ENCODE measurements around the gene AQP9.

Gene AQP9

DNA sequence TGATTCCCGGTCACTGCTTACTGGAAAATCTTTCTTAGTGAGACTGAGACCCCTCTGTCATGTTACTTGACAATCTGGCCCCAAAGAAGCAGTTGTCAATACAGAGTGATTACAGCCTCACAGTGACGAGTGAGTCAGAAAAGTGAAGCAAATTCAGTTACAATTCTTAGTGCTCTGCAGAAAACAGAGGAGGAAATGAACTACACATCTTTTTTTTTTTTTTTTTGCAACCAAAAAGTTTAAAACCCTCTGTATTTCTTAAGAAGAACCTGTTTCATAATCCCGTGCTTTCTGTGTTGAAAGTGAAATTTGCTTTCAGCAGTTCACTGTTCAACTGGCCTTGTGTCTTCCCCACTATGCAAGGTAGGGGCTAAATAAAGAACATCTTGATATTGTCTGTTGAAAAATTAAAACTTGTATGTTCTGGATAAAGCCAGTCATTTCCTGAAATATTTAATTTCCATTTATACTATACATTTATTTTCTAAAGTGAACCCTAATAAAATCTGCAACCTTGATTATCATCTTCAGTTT lies 1.9 kb downstream of the AQP9 start:
- no peak overlapping the region for H3K9ac ChIP-seq (ENCODE audit: low read depth, low read length)

DNA sequence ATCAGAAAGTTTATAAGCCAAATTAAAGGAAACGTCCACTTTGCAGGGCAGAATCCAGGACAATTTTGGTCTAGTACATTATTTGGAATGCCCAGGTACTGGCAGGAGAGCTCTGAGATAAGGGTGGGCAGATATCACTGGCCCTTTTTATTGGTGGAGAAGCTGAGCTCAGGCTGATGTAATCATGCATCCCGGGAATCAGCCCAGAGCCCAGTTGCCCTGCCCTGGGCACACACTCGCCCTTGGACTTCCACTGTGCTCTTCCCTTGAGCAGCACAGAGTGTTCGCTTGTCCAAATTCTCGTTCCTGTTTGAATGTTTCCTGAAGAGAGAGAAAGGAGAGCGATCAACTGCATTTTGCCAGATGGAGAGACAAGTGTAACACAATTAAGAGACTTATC lies 3.7 kb downstream of the AQP9 start:
- H3K36me3 ChIP-seq (ENCODE audit: control insufficient read depth, insufficient read depth, low read length), result no peaks in the 10 kb centered on the region
- H3K27me3 ChIP-seq (ENCODE audit: control insufficient read depth, insufficient read depth, low read length), result no peaks in the 10 kb centered on the region
- no peak overlapping the region for H3K4me3 ChIP-seq (ENCODE audit: low read depth, low read length)
- H3K27ac ChIP-seq (ENCODE audit: low read depth, low read length), result no peak overlapping the region
- no peaks in the 10 kb centered on the region for H3K9me3 ChIP-seq (ENCODE audit: control insufficient read depth, insufficient read depth, low read length)
- H3K4me1 ChIP-seq (ENCODE audit: control insufficient read depth, insufficient read depth, low read length), result peaks cover 12% of the 10 kb centered on the region
- no peak overlapping the region for H3K9ac ChIP-seq (ENCODE audit: low read depth, low read length)

More for the DNA sequence above, 1.9 kb downstream of the AQP9 start:
- Histone ChIP-seq H3K4me3 (ENCODE audit: low read depth, low read length) (no peak overlapping the region), H3K27ac (ENCODE audit: low read depth, low read length) (no peak overlapping the region), H3K36me3 (ENCODE audit: control insufficient read depth, insufficient read depth, low read length) (no peaks in the 10 kb centered on the region), H3K27me3 (ENCODE audit: control insufficient read depth, insufficient read depth, low read length) (no peaks in the 10 kb centered on the region), H3K9me3 (ENCODE audit: control insufficient read depth, insufficient read depth, low read length) (no peaks in the 10 kb centered on the region), H3K4me1 (ENCODE audit: control insufficient read depth, insufficient read depth, low read length) (peaks cover 12% of the 10 kb centered on the region)

DNA sequence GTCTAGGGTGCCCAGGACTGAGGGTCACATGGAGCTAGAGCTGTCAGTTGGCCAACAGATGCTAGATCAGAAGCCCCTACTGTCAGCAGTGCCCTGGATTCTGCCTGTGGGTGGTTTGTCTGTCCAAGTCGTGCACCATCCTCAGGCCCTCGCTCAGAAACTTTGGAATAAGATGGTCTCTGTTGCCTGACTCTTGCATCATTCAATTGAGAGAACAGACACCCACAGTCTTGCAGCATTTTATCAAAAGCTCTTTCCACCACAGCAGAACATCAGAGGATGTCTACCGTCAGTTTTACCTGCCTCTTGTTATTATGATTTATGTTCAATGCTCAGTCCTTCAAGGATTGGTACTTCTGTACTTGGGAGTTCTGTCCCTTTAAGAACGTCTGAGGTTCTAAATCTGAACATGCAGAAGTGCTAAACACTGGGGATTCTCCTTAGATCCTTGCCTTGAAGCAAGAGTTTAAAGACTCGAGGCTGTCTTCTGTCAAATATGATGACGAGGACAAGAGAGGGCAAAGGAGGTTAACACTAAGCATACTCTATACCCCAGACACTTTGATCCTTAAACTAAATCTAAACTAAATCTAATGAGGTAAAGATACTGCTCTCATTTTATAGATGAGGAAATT lies 4.8 kb downstream of the AQP9 start:
- H3K36me3 ChIP-seq (ENCODE audit: control insufficient read depth, insufficient read depth, low read length), result no peaks in the 10 kb centered on the region
- H3K27ac ChIP-seq (ENCODE audit: low read depth, low read length), result no peak overlapping the region
- H3K4me3 ChIP-seq (ENCODE audit: low read depth, low read length), result no peak overlapping the region
- H3K9ac ChIP-seq (ENCODE audit: low read depth, low read length), result no peak overlapping the region
- H3K27me3 ChIP-seq (ENCODE audit: control insufficient read depth, insufficient read depth, low read length), result no peaks in the 10 kb centered on the region
- peaks cover 12% of the 10 kb centered on the region for H3K4me1 ChIP-seq (ENCODE audit: control insufficient read depth, insufficient read depth, low read length)
- H3K9me3 ChIP-seq (ENCODE audit: control insufficient read depth, insufficient read depth, low read length), result no peaks in the 10 kb centered on the region

DNA sequence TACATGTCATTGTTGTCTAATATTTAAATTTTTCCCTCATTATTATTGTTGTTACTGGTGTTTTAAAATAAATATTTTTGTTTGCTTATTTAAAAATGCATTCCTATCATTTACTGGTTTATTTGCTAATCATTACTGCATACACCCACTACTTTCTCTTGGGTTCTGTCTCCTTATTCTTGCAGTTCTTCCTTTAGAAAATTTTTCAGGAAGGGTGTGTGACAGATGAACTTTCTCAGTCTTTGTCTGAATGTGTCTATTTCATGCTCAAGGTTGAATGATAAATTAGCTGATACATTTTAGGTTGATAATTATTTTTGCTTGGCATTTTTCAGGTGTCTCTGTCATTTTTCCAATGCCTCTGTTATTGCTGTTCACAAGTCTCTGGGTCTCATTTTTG lies 7.4 kb downstream of the AQP9 start:
- no peak overlapping the region for H3K4me3 ChIP-seq (ENCODE audit: low read depth, low read length)

DNA sequence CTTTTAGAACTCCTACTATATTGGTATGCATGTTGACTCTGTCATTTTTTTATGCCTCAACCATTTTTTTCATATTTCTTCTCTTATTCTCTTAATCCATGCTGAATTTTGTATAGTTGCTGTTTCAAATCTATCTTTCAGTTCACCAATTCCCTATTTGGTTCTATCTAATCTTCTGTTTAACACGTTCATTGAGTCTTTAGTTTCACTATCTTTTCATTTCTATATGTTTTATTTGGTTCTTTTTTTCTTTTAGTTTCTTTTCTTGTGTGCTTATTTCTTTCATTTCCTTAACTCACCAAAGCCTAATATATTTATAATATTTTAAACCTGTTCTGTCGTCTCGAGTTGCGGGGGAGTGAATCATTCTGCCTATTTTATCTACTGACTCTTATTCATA lies 8.0 kb downstream of the AQP9 start:
- Histone ChIP-seq H3K4me1 (ENCODE audit: control insufficient read depth, insufficient read depth, low read length) (no peaks in the 10 kb centered on the region), H3K27ac (ENCODE audit: low read depth, low read length) (no peak overlapping the region), H3K4me3 (ENCODE audit: low read depth, low read length) (no peak overlapping the region), H3K9ac (ENCODE audit: low read depth, low read length) (no peak overlapping the region), H3K36me3 (ENCODE audit: control insufficient read depth, insufficient read depth, low read length) (no peaks in the 10 kb centered on the region), H3K9me3 (ENCODE audit: control insufficient read depth, insufficient read depth, low read length) (no peaks in the 10 kb centered on the region), H3K27me3 (ENCODE audit: control insufficient read depth, insufficient read depth, low read length) (no peaks in the 10 kb centered on the region)

More for the DNA sequence above, 7.4 kb downstream of the AQP9 start:
- no peak overlapping the region for H3K9ac ChIP-seq (ENCODE audit: low read depth, low read length)
- no peaks in the 10 kb centered on the region for H3K4me1 ChIP-seq (ENCODE audit: control insufficient read depth, insufficient read depth, low read length)
- H3K9me3 ChIP-seq (ENCODE audit: control insufficient read depth, insufficient read depth, low read length), result no peaks in the 10 kb centered on the region
- H3K27me3 ChIP-seq (ENCODE audit: control insufficient read depth, insufficient read depth, low read length), result no peaks in the 10 kb centered on the region
- H3K27ac ChIP-seq (ENCODE audit: low read depth, low read length), result no peak overlapping the region
- no peaks in the 10 kb centered on the region for H3K36me3 ChIP-seq (ENCODE audit: control insufficient read depth, insufficient read depth, low read length)

DNA sequence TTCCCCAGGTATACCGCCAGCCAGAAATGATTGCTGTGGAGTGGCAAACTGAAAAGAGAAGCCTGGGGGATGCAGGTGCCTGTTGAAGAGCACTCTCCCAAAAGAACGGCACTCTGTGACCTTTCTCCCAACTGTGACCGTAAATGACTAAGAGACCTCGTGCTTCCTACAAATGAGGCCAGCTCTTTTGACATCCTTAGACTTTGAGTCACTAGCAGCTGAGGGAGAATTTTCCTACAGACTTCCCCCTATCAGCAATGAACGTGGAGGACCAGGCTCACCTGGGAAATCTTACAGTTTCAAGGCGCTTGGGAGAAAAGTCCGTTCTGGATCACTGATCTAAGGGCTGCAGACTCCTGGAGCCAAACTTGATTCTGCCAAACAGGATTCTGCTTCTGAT lies 8.6 kb downstream of the AQP9 start:
- Histone ChIP-seq H3K36me3 (ENCODE audit: control insufficient read depth, insufficient read depth, low read length) (no peaks in the 10 kb centered on the region), H3K4me3 (ENCODE audit: low read depth, low read length) (no peak overlapping the region), H3K27ac (ENCODE audit: low read depth, low read length) (no peak overlapping the region), H3K27me3 (ENCODE audit: control insufficient read depth, insufficient read depth, low read length) (no peaks in the 10 kb centered on the region), H3K9ac (ENCODE audit: low read depth, low read length) (no peak overlapping the region), H3K9me3 (ENCODE audit: control insufficient read depth, insufficient read depth, low read length) (no peaks in the 10 kb centered on the region), H3K4me1 (ENCODE audit: control insufficient read depth, insufficient read depth, low read length) (no peaks in the 10 kb centered on the region)

DNA sequence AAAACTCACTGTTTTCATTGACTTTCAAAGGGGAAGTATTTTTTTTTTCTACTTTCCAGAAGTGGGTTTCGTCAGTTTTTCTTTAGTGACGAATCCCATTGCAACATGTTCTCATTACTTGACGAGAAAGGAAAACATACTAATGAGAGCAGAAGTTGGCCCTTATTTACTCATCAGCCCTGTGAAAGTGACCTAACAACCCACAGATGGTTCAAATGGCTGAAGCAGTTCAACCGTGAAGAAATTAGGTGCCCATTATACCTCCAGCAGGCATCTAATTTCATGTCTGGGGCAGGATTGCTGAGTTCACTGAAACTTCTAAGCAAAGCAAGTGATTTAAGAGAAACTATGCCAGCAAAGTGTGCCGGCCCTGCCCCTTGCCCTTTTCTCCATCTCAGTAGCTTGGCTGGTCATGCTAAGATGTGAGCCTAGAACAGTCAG lies 9.0 kb downstream of the AQP9 start:
- H3K4me3 ChIP-seq (ENCODE audit: low read depth, low read length), result no peak overlapping the region
- no peaks in the 10 kb centered on the region for H3K27me3 ChIP-seq (ENCODE audit: control insufficient read depth, insufficient read depth, low read length)
- no peaks in the 10 kb centered on the region for H3K4me1 ChIP-seq (ENCODE audit: control insufficient read depth, insufficient read depth, low read length)
- no peak overlapping the region for H3K9ac ChIP-seq (ENCODE audit: low read depth, low read length)
- no peaks in the 10 kb centered on the region for H3K36me3 ChIP-seq (ENCODE audit: control insufficient read depth, insufficient read depth, low read length)
- H3K27ac ChIP-seq (ENCODE audit: low read depth, low read length), result no peak overlapping the region
- H3K9me3 ChIP-seq (ENCODE audit: control insufficient read depth, insufficient read depth, low read length), result no peaks in the 10 kb centered on the region

DNA sequence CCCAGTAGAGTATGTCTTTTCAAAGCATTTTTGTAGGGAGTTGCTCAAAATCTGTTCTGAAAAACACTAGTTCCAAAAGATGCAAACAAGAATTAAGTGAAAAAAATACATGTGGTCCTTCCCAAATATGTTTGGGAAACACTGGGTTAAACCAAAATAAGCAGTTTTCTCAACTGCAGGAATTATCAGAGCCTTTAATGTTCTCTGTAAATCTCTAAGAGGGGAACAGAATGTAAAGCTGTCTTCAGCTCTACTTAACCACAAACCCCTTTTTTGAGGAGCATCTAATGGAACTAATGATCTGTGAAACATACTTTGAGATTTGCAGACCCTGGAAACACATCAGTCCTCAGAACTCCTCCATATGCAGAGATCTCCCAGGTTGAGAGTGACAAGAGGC lies 9.9 kb downstream of the AQP9 start:
- Histone ChIP-seq H3K27ac (ENCODE audit: low read depth, low read length) (no peak overlapping the region), H3K36me3 (ENCODE audit: control insufficient read depth, insufficient read depth, low read length) (no peaks in the 10 kb centered on the region), H3K27me3 (ENCODE audit: control insufficient read depth, insufficient read depth, low read length) (no peaks in the 10 kb centered on the region), H3K9ac (ENCODE audit: low read depth, low read length) (no peak overlapping the region), H3K9me3 (ENCODE audit: control insufficient read depth, insufficient read depth, low read length) (no peaks in the 10 kb centered on the region), H3K4me1 (ENCODE audit: control insufficient read depth, insufficient read depth, low read length) (no peaks in the 10 kb centered on the region), H3K4me3 (ENCODE audit: low read depth, low read length) (no peak overlapping the region)

DNA sequence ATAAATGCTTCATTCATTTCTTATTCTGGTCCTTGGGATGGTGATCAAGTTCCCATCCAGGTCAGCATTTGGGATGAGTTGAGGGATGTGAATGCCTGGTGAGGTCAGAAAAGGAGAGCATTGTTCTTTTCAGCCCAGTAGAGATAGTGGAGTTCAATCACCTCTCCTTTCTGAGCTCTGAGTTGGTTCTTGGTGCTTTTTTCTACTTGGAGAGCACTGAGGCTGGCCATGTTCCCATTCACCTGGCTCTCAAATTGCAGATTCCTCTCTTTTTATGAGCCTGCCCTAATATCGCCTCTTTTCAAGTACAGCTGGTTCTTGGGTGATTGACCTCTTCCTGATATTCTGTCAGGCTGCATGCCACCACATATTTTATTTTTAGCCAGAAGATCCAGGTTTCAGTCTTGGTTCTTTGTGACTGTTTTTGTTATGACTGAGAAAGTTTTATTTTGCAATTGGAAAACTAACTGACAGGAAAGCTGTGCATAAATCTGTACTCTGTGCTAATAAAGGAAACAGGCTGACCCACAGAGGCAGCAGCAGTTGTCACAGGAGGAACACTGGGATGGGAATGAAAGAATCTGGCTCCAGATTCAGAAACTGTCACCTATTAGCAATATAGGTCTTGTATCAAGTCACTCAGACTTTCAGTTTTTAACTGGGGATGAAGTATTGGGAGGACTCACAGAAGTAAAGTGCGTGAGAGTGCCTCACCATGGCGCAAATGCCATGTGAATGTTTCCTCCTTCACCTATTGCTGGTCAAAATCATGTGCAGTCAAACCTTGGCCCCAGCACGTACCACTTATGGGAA lies 10.7 kb downstream of the AQP9 start:
- H3K4me1 ChIP-seq (ENCODE audit: control insufficient read depth, insufficient read depth, low read length), result no peaks in the 10 kb centered on the region
- H3K9me3 ChIP-seq (ENCODE audit: control insufficient read depth, insufficient read depth, low read length), result no peaks in the 10 kb centered on the region
- H3K27me3 ChIP-seq (ENCODE audit: control insufficient read depth, insufficient read depth, low read length), result no peaks in the 10 kb centered on the region
- no peak overlapping the region for H3K9ac ChIP-seq (ENCODE audit: low read depth, low read length)
- no peak overlapping the region for H3K4me3 ChIP-seq (ENCODE audit: low read depth, low read length)
- H3K36me3 ChIP-seq (ENCODE audit: control insufficient read depth, insufficient read depth, low read length), result no peaks in the 10 kb centered on the region
- H3K27ac ChIP-seq (ENCODE audit: low read depth, low read length), result no peak overlapping the region

DNA sequence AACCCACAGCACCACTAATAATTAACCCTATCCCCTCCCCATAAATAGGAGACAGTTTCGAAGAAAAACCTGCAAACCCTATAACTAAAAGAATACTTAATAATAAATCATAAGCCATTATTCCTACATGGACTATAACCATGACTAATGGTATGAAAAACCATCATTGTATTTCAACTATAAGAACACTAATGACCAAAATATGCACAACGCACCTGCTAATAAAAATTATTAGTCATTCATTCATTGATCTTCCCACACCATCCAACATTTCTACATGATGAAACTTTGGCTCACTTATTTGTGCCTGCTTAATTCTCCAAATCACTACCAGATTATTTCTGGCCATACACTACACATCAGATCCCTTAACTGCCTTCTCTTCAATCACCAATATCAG lies 16.6 kb downstream of the AQP9 start:
- Histone ChIP-seq H3K9me3 (ENCODE audit: control insufficient read depth, insufficient read depth, low read length) (no peaks in the 10 kb centered on the region), H3K36me3 (ENCODE audit: control insufficient read depth, insufficient read depth, low read length) (no peaks in the 10 kb centered on the region), H3K4me3 (ENCODE audit: low read depth, low read length) (no peak overlapping the region), H3K4me1 (ENCODE audit: control insufficient read depth, insufficient read depth, low read length) (no peaks in the 10 kb centered on the region), H3K27me3 (ENCODE audit: control insufficient read depth, insufficient read depth, low read length) (no peaks in the 10 kb centered on the region), H3K27ac (ENCODE audit: low read depth, low read length) (no peak overlapping the region), H3K9ac (ENCODE audit: low read depth, low read length) (no peak overlapping the region)

DNA sequence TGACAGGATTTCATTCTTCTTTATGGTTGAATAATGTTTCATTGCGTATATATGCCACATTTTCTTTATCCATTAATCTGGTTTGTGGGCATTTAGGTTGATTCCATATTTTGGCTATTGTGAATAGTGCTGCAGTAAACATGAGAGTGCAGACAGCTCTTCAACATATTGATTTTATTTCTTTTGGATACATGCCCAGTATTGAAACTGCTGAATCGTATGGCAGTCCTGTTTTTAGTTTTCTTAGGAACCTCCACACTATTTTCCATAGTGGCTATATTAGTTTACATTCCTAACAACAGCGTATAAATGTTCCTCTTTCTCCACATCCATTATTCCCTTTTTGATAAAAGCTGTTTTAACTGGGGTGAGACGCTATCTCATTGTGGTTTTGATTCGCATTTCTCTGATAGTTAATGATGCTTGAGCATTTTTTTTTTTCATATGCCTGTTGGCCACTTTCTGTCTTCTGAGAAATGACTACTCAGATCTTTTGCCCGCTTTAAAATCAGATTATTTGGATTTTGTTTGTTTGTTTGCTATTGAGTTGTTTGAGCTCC lies 21.7 kb downstream of the AQP9 start:
- no peaks in the 10 kb centered on the region for H3K9me3 ChIP-seq (ENCODE audit: control insufficient read depth, insufficient read depth, low read length)
- no peaks in the 10 kb centered on the region for H3K4me1 ChIP-seq (ENCODE audit: control insufficient read depth, insufficient read depth, low read length)
- no peak overlapping the region for H3K4me3 ChIP-seq (ENCODE audit: low read depth, low read length)
- no peak overlapping the region for H3K9ac ChIP-seq (ENCODE audit: low read depth, low read length)
- H3K36me3 ChIP-seq (ENCODE audit: control insufficient read depth, insufficient read depth, low read length), result no peaks in the 10 kb centered on the region
- H3K27ac ChIP-seq (ENCODE audit: low read depth, low read length), result no peak overlapping the region
- no peaks in the 10 kb centered on the region for H3K27me3 ChIP-seq (ENCODE audit: control insufficient read depth, insufficient read depth, low read length)

Data from HUES48 (cell line).